HepG2 (cell line): ENCODE results near the gene PRUNE1. TPM values are rescaled to one million over a fixed set of nuclear protein-coding genes. Genes with fewer than 3 reads are reported as not detected.
A peak's percentile ranks its signal among the peaks of the same experiment; 100 is the strongest.

Source experiments
- ARID2 ChIP-seq: sonication (generic); formaldehyde crosslinking; IDR thresholded peaks from 2 replicates; pipeline ENCODE4 v1.8.1; 2022; ENCODE audit warnings: mild to moderate bottlenecking, missing genetic modification reagents, borderline replicate concordance
- ARID4A ChIP-seq: sonication (generic); formaldehyde crosslinking; IDR thresholded peaks from 2 replicates; pipeline ENCODE4 v1.5.0; 2020; ENCODE audit warnings: mild to moderate bottlenecking, missing genetic modification reagents, borderline replicate concordance
- BCL3 ChIP-seq: sonication (generic); formaldehyde crosslinking; IDR thresholded peaks from 2 replicates; pipeline ENCODE4 v1.5.1; 2020; ENCODE audit warnings: mild to moderate bottlenecking, missing genetic modification reagents, moderate library complexity
- CHCHD3 ChIP-seq: sonication (generic); formaldehyde crosslinking; IDR thresholded peaks from 2 replicates; pipeline ENCODE4 v1.8.0; 2022; ENCODE audit warnings: mild to moderate bottlenecking, missing genetic modification reagents, moderate library complexity
- KAT8 ChIP-seq: IDR thresholded peaks from 2 replicates; pipeline ENCODE4 v1.6.1; 2016; ENCODE audit warnings: missing genetic modification reagents, missing compliant biosample characterization
- LBX2 ChIP-seq: sonication (generic); formaldehyde crosslinking; IDR thresholded peaks from 2 replicates; pipeline ENCODE4 v1.5.0; 2020; ENCODE audit warnings: missing genetic modification reagents, mild to moderate bottlenecking, borderline replicate concordance
- PHF8 ChIP-seq: sonication (generic); formaldehyde crosslinking; IDR thresholded peaks from 2 replicates; pipeline ENCODE4 v1.5.0; 2020; ENCODE audit warnings: missing genetic modification reagents
- POGK ChIP-seq: sonication (generic); formaldehyde crosslinking; conservative IDR thresholded peaks from 2 replicates; pipeline ENCODE4 v1.8.0; 2022; ENCODE audit warnings: mild to moderate bottlenecking, moderate library complexity, missing genetic modification reagents
- POLR2AphosphoS5 ChIP-seq: IDR thresholded peaks from 2 replicates; pipeline ENCODE4 v1.6.1; 2012; ENCODE audit warnings: low read depth, low read length
- POLR2G ChIP-seq: fragments of 200-400 bp; formaldehyde crosslinking; IDR thresholded peaks from 2 replicates; pipeline ENCODE4 v1.6.1; 2018; ENCODE audit warnings: mild to moderate bottlenecking, low read depth, low read length, moderate library complexity
- SALL1 ChIP-seq: sonication (generic); formaldehyde crosslinking; IDR thresholded peaks from 2 replicates; pipeline ENCODE4 v1.8.0; 2022; ENCODE audit warnings: mild to moderate bottlenecking, missing genetic modification reagents
- SATB2 ChIP-seq: sonication (generic); formaldehyde crosslinking; IDR thresholded peaks from 2 replicates; pipeline ENCODE4 v1.5.0; 2020; ENCODE audit warnings: missing genetic modification reagents
- YEATS4 ChIP-seq: sonication (generic); formaldehyde crosslinking; IDR thresholded peaks from 2 replicates; pipeline ENCODE4 v1.4.0; 2020; ENCODE audit warnings: missing genetic modification reagents, borderline replicate concordance
- ZBTB21 ChIP-seq: sonication (generic); formaldehyde crosslinking; IDR thresholded peaks from 2 replicates; pipeline ENCODE4 v1.4.0; 2020; ENCODE audit warnings: missing genetic modification reagents
- ZFP36L2 ChIP-seq: sonication (generic); formaldehyde crosslinking; IDR thresholded peaks from 2 replicates; pipeline ENCODE4 v1.4.0; 2020; ENCODE audit warnings: missing genetic modification reagents
- ZNF17 ChIP-seq: sonication (generic); formaldehyde crosslinking; IDR thresholded peaks from 2 replicates; pipeline ENCODE4 v1.5.0; 2020; ENCODE audit warnings: mild to moderate bottlenecking, missing genetic modification reagents
- ZNF468 ChIP-seq: sonication (generic); formaldehyde crosslinking; IDR thresholded peaks from 2 replicates; pipeline ENCODE4 v1.8.0; 2022; ENCODE audit warnings: mild to moderate bottlenecking, moderate library complexity, missing genetic modification reagents
- ZNF543 ChIP-seq: sonication (generic); formaldehyde crosslinking; IDR thresholded peaks from 2 replicates; pipeline ENCODE4 v1.4.0; 2020; ENCODE audit warnings: mild to moderate bottlenecking, missing genetic modification reagents
- ZNF550 ChIP-seq: sonication (generic); formaldehyde crosslinking; IDR thresholded peaks from 2 replicates; pipeline ENCODE4 v1.4.0; 2020; ENCODE audit warnings: mild to moderate bottlenecking, missing genetic modification reagents, borderline replicate concordance
- ZSCAN25 ChIP-seq: sonication (generic); formaldehyde crosslinking; IDR thresholded peaks from 2 replicates; pipeline ENCODE4 v1.8.0; 2022; ENCODE audit warnings: mild to moderate bottlenecking, missing genetic modification reagents
- polyA plus RNA-seq, 8 experiments: library from polyadenylated mRNA; depleted of rRNA in 3 of 8; stranded (reverse) in 7 of 8; unstranded in 1 of 8; fragments of >200 nt; fragmentation: Illumina TruSeq in 4 of 8; extraction: Trizol in 4 of 8; gene quantifications; 2 replicates each; pipeline versions ENCODE4 v1.2.1 to v1.2.3, GENCODE V29; 2011 to 2016; ENCODE audit warnings: low read depth in 4 of 8, missing spikeins in 1 of 8, mixed read lengths in 1 of 8; ENCODE audit not compliant: insufficient read depth in 1 of 8
- total RNA-seq, 5 experiments: library from RNA; depleted of rRNA; stranded (reverse); fragments of >200 nt; fragmentation: Illumina TruSeq; extraction: Trizol; gene quantifications; 2 replicates each; pipeline ENCODE4 v1.2.3, GENCODE V29; 2016; ENCODE audit warnings: low read depth in 1 of 5

PRUNE1 gene
- total and polyA plus RNA-seq, 2 of the 13 experiments (the other 11 are each of a cell fraction or from before 2014, with no cell fraction given), result 19.0 to 31.9 TPM

GRCh38 chr1:150974580-150975478 is 33.4 kb upstream of the PRUNE1 start, which contains the start of gene CERS2 (continued):
- TF ChIP-seq ZNF543 (CRISPR knock-in tag), result no peak
- TF ChIP-seq POLR2AphosphoS5, result peak; percentile 63
- no peak for TF ChIP-seq LBX2 (CRISPR knock-in tag)
- TF ChIP-seq BCL3 (CRISPR knock-in tag), result peak; percentile 30; the same call in 1 of the 2 replicates
- peak; percentile 46; the same call in 1 of the 2 replicates for TF ChIP-seq KAT8
- no peak for TF ChIP-seq SATB2 (CRISPR knock-in tag)
- TF ChIP-seq YEATS4 (CRISPR knock-in tag), result no peak
- peak; percentile 70 for TF ChIP-seq POLR2G
- no peak for TF ChIP-seq ZBTB21 (CRISPR knock-in tag)
- TF ChIP-seq ZNF17 (CRISPR knock-in tag), result no peak
- TF ChIP-seq CHCHD3, result 0 out of 2 replicates have a peak, but pooled peaks have one; percentile 44
- peak; percentile 73; the same call in 1 of the 2 replicates for TF ChIP-seq PHF8 (CRISPR knock-in tag)
- peak; percentile 60; the same call in 1 of the 2 replicates for TF ChIP-seq ARID2 (CRISPR knock-in tag)
- TF ChIP-seq ARID4A (CRISPR knock-in tag), result peak; percentile 40; the same call in 1 of the 2 replicates
- no peak for TF ChIP-seq ZNF550 (CRISPR knock-in tag)
- peak; percentile 27; the same call in 1 of the 2 replicates for TF ChIP-seq ZSCAN25 (CRISPR knock-in tag)
- no peak for TF ChIP-seq ZFP36L2 (CRISPR knock-in tag)
- TF ChIP-seq SALL1 (CRISPR knock-in tag), result peak; percentile 27; the same call in 1 of the 2 replicates
- TF ChIP-seq ZNF468 (CRISPR knock-in tag), result no peak
- 0 out of 2 replicates have a peak, but pooled peaks have one; percentile 57 for TF ChIP-seq POGK (CRISPR knock-in tag)
